Stimulated activated CD8-positive, alpha-beta memory T cell treated with anti-CD3 and anti-CD28 coated beads, Interleukin-4, amount 100 ng/mL, for 1 hour (primary cell): Measurements from ENCODE around the gene TMEM38A.
A peak's percentile ranks its signal among the peaks of the same experiment; 100 is the strongest.
"Not testable (repeated sequence)": the region's sequence is repeated elsewhere in the genome, so short reads cannot be mapped to it uniquely, and the experiment has no call there.

Experiments used
- DNase-seq, 2 donors: peaks; one replicate each; pipeline ENCODE4 v3.0.0-alpha.2; 2020; ENCODE audit warnings: low read depth in 2 of 2, low spot score in 1 of 2

TMEM38A gene

DNA sequence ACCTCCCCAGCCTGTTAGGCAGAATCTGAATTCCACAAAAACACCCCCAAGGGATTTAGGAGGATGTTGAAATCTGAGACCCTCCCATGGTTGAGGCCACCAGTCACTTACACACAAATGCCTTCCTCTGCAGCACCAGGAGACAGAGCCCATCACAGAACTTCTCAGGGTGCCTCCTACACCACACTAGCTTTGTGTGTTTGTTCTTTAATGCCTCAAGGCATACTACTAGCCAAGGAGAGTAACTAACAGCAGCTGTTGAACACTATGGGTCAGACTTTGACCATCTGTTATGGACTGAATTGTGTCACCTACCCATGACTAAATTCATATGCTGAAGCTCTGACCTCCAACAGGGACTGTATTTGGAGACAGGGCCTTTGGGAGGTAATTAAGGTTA is 23.4 kb upstream of the TMEM38A start:
- DNase-seq, result no peak

DNA sequence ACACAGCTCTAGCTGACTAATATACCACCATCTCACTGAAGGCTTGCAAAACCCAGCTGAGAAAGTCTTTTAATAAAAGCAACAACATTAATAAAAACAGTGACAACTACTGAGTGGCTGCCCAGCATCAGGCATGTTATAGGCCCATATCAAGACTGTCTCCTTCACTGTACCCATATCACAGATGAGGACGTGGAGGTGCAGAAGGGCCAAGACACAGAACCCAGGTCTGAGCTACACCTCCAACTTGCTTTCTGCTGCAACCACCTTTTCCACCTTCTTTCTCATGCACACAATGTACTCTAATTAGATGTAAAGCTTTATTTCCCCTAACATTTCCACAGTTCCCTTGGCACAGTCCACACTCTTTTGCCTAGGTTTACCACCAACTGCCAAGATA is 22.3 kb upstream of the TMEM38A start:
- DNase-seq, result no peak

DNA sequence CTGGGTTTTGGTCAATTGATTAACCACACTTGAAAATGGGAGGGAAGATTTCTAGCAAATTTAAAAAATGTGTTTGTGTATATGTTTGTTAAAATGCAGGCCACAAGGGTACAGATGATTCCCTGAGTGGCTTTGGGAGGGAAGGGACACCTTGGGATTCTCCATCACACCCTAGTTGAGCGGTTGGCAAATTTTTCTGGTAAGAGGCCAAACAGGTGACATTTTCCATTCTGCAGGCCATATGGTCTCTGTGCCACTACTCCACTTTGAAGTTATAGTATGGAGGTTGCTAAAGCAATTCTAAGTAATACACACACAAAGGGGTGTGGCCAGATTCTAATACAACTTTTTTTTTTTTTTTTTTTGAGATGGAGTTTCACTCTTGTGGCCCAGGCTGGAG is 20.0 kb upstream of the TMEM38A start:
- no peak for DNase-seq

DNA sequence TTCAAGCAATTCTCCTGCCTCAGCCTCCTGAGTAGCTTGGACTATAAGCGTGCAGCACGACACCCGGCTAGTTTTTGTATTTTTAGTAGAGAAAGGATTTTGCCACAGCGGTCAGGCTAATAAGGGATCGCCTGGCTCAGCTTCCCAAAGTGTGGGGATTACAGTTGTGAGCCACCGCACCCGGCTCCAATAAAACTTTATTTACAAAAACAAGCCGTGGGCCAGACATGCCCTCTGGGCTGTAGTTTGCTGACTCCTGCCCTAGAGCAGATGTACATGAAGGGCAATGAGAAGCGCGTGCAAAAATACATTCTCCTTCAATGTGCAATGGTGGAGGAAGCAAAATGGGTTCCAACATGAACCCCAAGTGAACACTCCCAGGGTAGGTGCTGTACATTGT is 19.2 kb upstream of the TMEM38A start:
- no peak for DNase-seq

DNA sequence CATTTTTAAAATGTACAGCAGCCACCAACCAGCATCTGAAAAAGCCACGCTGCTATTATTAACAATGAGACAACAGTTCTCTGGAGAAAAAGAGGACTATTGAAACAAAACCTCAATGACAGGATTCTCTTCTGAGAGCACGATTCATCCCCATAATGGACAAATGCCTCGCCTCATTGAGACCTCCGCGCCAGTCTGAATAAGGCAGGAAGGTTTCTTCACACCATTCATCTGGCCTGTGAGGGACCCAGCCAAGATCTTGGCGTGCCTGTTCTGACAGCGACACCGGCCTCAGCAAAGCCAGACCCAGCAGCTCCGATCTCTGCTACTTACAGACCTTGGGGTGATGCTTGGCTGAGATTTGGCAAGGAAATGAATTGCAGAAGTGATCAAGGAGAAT is 15.8 kb upstream of the TMEM38A start:
- DNase-seq, result no peak

DNA sequence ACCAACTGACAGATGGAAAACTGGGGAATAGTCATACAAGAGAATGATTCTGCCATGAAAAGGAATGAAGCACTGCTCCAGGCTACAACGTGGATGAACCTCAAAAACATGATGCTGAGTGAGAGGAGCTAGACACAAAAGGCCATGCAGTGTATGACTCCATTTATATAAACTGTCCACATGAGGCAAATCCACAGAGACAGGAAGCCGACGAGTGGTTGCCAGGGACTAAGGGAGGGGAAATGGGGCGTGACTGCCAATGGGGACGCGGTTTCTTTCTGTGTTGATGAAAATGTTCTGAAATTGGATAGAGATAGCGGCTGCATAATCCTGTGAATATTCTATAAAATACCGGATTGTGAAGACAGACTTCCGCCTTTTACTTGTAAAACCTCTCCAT is 11.2 kb upstream of the TMEM38A start:
- no peak for DNase-seq

DNA sequence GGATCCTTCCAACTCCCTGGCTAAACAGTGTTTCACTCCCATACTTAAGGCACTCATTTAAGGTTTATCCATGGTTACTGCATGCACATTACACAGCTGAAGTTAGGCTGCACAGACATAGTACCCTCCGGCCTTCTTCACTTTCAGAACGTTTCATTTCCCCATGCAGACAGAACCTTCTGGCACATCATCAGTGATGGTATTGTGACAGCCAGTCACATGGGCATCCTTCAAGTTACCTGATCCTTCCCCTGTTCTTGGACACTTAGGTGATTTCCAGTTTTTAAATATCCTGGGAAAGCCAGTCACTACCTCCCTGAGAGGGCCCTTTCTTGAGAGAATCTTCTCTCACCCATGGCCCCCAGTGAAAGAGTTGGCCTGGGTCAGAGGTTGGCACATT is 10.1 kb upstream of the TMEM38A start:
- no peak for DNase-seq

DNA sequence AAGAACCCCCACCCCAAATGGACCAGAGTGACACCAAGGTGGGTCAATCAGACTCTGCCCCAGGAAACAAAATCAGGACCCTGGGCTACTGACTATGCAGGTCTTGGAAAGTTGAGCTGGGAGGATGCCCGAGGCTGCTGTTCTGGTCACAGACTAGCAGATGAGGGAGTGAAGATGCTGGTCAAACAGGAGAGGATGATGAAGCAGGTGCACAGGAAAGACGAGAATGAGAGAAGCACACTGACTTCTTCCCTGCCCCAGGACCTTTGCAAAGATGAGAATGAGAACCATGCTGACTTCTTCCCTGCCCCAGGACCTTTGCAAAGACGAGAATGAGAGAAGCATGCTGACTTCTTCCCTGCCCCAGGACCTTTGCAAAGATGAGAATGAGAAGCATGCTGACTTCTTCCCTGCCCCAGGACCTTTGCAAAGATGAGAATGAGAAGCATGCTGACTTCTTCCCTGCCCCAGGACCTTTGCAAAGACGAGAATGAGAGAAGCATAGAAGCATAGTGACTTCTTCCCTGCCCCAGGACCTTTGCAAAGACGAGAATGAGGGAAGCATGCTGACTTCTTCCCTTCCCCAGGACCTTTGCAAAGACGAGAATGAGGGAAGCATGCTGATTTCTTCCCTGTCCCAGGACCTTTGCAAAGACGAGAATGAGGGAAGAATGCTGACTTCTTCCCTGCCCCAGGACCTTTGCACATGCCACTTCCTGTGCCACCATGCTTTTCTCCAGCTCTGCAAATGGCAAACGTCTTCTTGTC is 9.3 kb upstream of the TMEM38A start:
- DNase-seq, result not testable (repeated sequence)

DNA sequence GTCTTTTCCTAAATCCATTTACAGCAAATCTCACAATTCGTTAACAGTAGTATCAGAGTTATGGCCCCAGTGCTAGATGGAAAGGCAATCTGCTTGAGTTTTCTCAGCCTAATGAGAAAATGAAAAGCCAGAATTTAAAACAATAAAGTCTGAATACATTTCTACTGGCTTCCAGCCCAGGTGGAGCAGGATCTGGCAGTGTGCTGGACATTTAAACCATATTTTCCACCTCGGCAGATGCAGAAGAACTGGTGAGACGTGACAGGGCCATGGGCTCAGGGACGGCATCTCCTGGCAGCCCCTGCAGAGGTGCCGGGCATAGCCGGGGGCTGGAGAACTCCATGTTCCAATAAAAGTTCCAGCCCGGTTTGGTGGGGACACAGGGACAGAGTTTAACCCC is 8.1 kb upstream of the TMEM38A start:
- no peak for DNase-seq

DNA sequence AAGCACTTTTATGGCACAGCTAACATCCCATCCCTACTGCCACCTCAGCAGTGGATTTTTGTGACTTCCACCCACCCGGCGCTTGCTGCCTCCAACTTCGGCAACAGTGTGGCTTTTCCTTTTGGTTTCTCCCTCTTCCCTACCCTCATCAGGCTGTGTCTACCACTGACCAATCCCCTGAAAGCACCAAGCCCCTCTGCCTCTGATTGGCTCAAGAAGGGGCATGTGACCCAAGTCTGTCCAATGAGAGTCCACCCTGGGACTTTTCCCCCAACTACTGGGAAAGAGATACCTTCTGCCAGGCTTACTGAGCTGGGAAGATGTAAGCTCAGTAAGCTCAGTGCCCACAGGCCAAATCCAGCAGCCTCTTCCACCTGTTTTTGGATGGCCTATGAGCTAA is 6.8 kb upstream of the TMEM38A start:
- no peak for DNase-seq

DNA sequence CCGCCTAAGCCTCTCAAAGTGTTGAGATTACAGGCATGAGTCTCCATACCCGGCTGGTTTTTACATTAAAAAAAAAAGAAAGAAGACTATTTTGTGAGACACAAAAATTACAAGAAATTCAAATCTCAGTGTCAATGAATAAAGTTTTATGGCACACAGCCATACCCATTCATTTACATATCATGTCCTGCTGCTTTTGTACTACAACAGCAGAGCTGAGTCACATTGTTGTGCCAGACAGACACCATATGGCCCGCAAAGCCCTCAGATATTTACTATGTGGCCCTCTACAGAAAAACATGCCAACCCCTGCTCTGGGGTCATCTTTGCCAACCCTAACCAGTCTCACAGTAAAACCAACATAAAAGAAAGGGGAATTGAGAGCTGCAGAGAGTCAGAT is 6.3 kb upstream of the TMEM38A start:
- DNase-seq, result no peak

DNA sequence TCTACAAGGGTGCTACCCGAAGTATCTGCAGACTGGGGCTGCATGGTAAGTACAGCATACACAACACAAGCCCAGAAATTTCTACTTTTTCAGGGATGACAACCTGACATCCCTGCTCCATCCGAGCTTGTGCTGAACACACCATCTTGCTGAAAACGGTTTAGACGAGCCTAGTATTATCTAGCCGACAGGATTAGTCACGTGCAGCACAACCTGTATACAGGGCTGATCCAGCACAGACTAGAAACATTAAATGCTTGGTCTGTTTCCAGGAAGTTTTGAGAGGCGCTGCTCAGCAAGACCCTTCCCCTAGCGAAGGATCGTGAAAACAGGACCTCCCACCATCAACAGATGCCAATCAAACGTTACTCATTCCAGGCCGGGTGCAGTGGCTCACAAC is 5.2 kb upstream of the TMEM38A start:
- DNase-seq, result no peak

DNA sequence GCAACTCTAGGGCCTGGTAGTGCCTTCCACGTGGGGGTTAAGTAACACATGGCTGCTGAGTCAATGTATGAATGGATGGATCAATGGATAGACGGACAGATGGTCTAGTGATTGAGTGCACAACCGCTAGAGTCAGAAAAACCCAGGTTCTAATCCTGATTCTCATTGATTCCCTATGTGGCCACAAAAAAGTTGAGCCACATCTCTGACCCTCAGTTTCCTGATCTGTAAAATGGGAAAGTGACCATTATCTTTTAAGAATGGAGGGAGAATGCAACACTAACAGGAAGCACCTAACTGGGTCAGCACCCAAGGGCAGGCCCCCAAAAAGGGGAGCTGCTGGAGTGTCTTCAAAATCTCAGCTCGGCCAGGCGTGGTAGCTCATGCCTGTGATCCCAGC is 3.6 kb upstream of the TMEM38A start:
- DNase-seq, result no peak

DNA sequence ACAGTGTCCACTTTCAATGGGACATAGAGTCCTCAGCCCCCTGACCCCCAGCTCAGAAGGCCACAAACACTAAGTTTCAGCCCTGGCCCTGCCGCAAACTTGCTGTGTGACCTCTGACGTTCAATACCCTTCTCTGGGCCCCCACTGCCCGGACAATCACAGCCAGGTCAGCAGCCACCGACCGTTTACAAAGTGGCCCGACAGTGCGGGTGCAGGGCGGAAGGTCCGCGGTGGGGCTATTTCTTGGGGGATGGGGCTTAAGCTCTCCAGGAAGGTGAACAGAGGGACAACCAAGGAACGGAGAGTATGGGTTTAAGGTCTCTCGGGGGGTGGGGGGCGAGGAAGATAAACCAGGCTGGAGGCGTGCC is 1.5 kb upstream of the TMEM38A start:
- no peak for DNase-seq

DNA sequence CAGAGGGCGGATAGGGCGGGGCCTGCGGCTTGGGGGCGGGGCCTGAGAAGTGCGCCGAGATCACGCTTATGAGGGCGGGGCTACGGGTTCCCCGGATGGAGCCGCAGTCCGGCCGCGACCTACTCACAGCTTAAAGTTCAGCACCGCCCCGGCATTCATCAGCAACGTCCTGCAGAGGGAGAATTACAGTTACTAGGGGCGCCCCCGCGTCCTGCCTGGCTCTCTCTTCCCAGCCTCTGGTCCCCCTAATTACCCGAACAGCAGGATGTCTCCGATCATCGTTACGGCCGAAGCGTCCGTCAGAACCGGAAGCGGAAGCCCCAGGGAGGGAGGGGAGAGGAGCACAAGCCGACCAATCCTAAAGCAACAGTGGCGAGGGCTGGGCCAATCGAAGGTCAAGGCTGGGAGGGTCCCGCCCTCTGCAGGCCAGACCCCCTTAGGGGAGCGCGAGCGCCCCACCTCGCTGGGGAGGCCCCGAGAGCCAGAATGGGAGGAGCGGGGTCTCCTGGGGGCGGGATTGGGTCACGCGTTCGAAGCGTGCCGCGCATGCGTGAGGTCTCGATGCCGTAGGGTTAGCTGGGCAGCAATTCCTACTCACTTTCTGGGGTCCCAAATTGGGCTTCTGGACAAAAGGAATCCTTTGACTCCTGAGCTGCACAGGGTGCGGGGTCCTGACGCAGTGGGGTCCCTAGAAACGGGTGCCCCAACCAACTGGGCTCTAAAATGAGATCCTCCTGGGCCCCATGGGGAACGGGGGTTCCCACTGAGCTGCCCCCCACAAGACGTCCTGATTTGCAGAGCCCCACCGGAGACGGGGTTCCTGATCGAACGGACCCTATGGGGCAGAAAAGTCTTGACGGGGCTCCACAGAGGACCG is 869 bp upstream of the TMEM38A start, which contains the start of gene SMIM7:
Gene SMIM7, minus strand, starts transcription at position 313 of the 877 bp plus-strand sequence. Its CDS starts 34 bp downstream, at position 279.
- DNase-seq, result peak; percentile 95 to 97

DNA sequence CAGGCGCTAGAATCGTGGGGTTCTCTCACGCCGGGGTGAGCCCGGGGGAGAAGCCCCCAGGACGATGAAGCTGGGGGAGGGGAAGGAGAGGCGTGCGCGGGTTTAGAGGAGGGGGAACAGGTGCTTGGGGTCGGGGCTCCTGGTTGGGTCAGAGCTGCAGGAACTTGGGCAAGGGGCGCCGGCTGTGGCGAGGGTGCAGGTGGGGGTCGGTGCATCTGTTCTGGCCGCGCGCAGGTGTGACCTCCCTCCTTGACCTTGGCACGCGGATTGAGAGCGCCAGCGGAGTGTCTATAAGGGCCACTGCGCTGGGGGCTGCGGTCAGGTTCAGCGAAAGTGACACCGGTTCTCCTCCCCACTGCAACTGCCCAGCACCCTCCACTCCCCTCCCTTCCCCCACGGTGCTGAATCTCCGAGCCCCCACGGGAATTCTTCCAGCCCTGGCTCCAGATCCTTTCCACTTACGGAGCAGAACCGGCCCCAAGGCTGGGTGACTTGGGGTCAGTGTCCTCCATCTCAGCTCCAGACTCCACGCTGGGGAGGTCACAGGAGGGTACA is 618 bp downstream of the TMEM38A start:
- no peak for DNase-seq

DNA sequence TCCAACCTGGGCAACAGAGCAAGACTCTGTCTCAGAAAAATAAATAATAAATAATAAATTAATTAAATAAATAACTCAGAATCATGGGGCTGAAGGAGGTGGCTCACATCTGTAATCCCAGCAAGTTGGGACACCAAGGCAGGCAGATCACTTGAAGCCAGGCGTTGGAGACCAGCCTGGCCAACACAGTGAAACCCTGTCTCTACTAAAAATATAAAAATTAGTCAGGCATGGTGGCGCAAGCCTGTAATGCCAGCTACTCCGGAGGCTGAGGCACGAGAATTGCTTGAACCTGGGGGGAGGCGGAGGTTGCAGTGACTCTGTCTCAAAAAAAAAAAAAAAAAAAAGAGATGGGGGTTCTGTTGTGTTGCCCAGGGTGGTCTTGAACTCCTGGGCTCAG is 7.2 kb downstream of the TMEM38A start:
- DNase-seq, result no peak

DNA sequence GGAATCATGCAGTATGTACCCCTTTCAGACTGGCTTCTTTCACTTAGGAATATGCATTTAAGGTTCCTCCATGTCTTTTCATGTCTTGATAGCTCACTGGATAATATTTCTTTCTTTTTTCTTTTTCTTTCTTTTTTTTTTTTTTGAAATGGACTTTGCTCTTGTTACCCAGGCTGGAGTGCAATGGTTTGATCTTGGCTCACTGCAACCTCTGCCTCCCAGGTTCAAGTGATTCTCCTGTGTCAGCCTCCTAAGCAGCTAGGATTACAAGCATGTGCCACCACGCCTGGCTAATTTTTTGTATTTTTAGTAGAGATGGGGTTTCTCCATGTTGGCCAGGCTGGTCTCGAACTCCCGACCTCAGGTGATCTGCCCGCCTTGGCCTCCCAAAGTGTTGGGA is 7.8 kb downstream of the TMEM38A start:
- not testable (repeated sequence) for DNase-seq

DNA sequence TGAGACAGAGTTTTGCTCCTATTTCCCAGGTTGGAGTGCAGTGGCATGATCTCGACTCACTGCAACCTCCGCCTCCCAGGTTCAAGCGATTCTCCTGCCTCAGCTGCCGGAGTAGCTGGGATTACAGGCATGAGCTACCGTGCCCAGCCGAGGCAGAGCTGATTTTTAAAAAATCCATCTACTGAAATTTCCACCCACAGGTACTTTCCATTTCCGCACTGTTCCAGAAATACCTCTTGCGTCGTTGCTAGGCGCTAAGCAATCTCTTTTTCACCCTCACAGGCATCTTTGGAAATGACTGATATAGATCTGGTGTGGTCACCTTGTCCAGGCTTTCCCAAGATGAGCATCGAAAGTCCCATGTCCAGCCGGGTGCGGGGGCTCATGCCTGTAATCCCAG is 9.4 kb downstream of the TMEM38A start:
- no peak for DNase-seq

DNA sequence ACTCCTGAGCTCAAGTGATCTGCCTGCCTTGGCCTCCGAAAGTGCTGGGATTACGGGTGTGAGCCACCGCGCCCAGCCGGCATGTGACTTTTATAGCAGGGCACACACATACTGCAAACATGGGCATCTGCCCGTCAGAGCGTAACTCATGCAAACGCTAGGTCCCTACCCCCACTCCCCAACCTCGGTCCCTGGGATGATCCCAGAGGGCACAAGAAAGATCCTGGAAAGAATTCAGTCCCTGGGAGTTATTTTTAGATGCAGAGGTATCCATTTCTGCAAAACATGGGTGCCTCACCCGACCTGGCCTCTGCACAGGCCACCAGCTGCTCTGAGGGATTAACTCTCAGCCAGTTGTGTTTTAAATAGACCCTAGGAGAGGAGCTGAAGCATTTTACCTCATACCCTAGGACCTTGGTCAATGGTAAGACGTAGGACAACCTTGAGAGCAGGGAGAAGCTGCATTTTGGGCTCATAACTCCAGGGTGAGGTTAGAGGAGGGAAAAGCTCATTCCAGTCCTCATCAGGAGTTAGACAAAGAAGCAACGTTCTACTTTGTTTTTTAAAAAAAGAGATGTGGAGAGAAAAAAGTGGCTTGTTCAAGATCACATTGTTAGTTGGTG is 10.8 kb downstream of the TMEM38A start:
- DNase-seq, result no peak

DNA sequence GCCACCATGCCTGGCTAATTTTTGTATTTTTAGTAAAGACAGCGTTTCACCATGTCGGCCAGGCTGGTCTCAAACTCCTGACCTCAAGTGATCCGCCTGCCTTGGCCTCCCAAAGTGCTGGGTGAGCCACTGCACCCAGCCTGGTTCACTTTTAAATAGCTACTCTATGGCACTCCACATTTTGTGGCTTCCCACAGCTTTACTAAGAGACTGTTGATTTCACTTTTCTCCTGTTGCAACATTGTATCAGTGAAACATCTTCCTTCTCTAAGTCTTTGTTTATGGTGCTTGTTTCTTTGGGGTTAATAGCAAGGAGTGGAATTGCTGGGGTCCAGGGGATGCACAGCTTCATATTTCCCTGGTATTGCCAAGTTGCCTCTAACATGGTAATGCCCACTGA is 12.3 kb downstream of the TMEM38A start:
- DNase-seq, result no peak

DNA sequence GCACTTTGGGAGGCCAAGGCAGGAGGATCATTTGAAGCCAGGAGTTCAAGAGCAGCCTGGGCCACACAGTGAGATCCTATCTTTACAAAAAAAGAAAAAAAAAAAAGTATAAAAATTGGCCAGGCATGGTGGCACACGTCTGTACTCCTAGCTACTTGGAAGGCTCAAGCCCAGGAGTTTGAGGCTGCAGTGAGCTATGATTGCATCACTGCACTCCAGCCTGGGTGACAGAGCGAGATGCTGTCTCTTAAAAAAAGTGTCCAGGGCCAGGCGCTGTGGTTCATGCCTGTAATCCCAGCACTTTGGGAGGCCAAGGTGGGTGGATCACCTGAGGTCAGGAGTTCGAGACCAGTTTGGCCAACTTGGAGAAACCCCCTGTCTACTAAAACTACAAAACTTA is 12.9 kb downstream of the TMEM38A start:
- DNase-seq, result not testable (repeated sequence)
